GM12878 (cell line): ENCODE data around the gene FIG4. TPM values are rescaled to one million over a fixed set of nuclear protein-coding genes. Genes with fewer than 3 reads are reported as not detected.

Experiments
- ATAC-seq: fragments of 200-7000 bp; cut with Tn5 transposase; 3 replicates; pipeline ENCODE4 v1.9.1; 2020; ENCODE audit warnings: mild to moderate bottlenecking, moderate library complexity
- BruUV-seq: library from RNA; stranded (reverse); fragments of 400-500 nt; replicated peaks from 2 replicates; lab custom pipeline; 2021; lab: Mats Ljungman, UMichigan
- CTCF ChIA-PET: fragments of 300-600 bp; sonication (Branson Sonifier 250); formaldehyde crosslinking; extraction: SDS; loops from one replicate; lab custom pipeline; 2021; ENCODE audit warnings: inconsistent platforms; lab: Yijun Ruan, JAX
- POLR2A ChIA-PET: fragments of 350-600 bp; formaldehyde crosslinking; extraction: SDS; loops from one replicate; lab custom pipeline; 2021; ENCODE audit warnings: inconsistent platforms; lab: Charles Lee
- RAD21 ChIA-PET: fragments of 300-600 bp; sonication (Branson Sonifier 250); formaldehyde crosslinking; loops from one replicate; lab custom pipeline; 2023; ENCODE audit warnings: antibody characterized with exemption; ENCODE audit not compliant: unreplicated experiment; lab: Charles Lee
- SMC1A ChIA-PET: fragments of 300-600 bp; sonication (Branson Sonifier 250); formaldehyde crosslinking; loops from one replicate; lab custom pipeline; 2023; ENCODE audit not compliant: unreplicated experiment, uncharacterized antibody; lab: Charles Lee
- DNase-seq: peaks from one replicate; pipeline ENCODE4 v3.0.0-alpha.2; 2011; ENCODE audit warnings: low read depth, low spot score
- FAIRE-seq: peaks from 3 replicates; lab custom pipeline; 2011; peaks lifted over from hg19 to GRCh38; lab: Jason Lieb, UNC
- H2AFZ ChIP-seq: 2 replicates; pipeline ENCODE4 v1.6.0; 2011; ENCODE audit warnings: low read depth, low read length, control low read depth; ENCODE audit not compliant: control insufficient read depth
- H3K27ac ChIP-seq: 2 replicates; pipeline ENCODE4 v1.5.1; 2011; ENCODE audit warnings: control low read depth; ENCODE audit not compliant: control insufficient read depth, insufficient read depth
- H3K27me3 ChIP-seq, 2 experiments: replicated peaks in 1 of 2; 2 replicates each; pipeline versions ENCODE4 v1.6.0 to v1.6.1; 2011; ENCODE audit warnings: low read length in 1 of 2; ENCODE audit not compliant: control insufficient read depth in 2 of 2, insufficient read depth in 2 of 2
- H3K36me3 ChIP-seq, 2 experiments: 2 replicates each; pipeline ENCODE4 v1.5.1; 2011; ENCODE audit warnings: low read length in 1 of 2; ENCODE audit not compliant: control insufficient read depth in 2 of 2, insufficient read depth in 2 of 2
- H3K4me1 ChIP-seq: 2 replicates; pipeline ENCODE4 v1.6.1; 2011; ENCODE audit warnings: mild to moderate bottlenecking, low read length, moderate library complexity, mixed read lengths; ENCODE audit not compliant: control insufficient read depth, insufficient read depth
- H3K4me2 ChIP-seq: 2 replicates; pipeline ENCODE4 v1.6.0; 2011; ENCODE audit warnings: control low read depth; ENCODE audit not compliant: control insufficient read depth, insufficient read depth
- H3K4me3 ChIP-seq: fragments of 200-600 bp; sonication (generic); 2 replicates; pipeline ENCODE4 v1.5.1; 2016
- H3K79me2 ChIP-seq: 2 replicates; pipeline ENCODE4 v1.6.0; 2011; ENCODE audit warnings: low read length; ENCODE audit not compliant: control insufficient read depth, insufficient read depth
- H3K9ac ChIP-seq: 2 replicates; pipeline ENCODE4 v1.8.0; 2011; ENCODE audit warnings: low read length, control low read depth, mixed read lengths; ENCODE audit not compliant: control insufficient read depth, insufficient read depth
- H3K9me3 ChIP-seq: replicated peaks from 3 replicates; pipeline ENCODE4 v1.5.1; 2011; ENCODE audit warnings: mild to moderate bottlenecking, low read length; ENCODE audit not compliant: control insufficient read depth, insufficient read depth
- H4K20me1 ChIP-seq: 2 replicates; pipeline ENCODE4 v1.6.0; 2011; ENCODE audit not compliant: control insufficient read depth, insufficient read depth
- ATF3 ChIP-seq: IDR thresholded peaks from 2 replicates; pipeline ENCODE4 v1.6.1; 2011; ENCODE audit warnings: low read depth, mild to moderate bottlenecking, low read length, moderate library complexity, borderline replicate concordance; ENCODE audit errors: extremely low read depth
- EED ChIP-seq: sonication (generic); IDR thresholded peaks from 2 replicates; pipeline ENCODE4 v1.6.1; 2016; ENCODE audit warnings: antibody characterized with exemption, low read depth
- EGR1 ChIP-seq, 2 experiments: IDR thresholded peaks; 1 replicate in 1 of 2; 2 replicates in 1 of 2; pipeline ENCODE4 v1.6.1; 2011 to 2012; ENCODE audit warnings: low read depth in 2 of 2, low read length in 2 of 2, borderline replicate concordance in 1 of 2, mild to moderate bottlenecking in 1 of 2, moderate library complexity in 1 of 2
- IRF4 ChIP-seq: IDR thresholded peaks from 2 replicates; pipeline ENCODE4 v1.6.1; 2011; ENCODE audit warnings: low read depth, low read length
- KLF5 ChIP-seq: fragments of 450-650 bp; IDR thresholded peaks from 2 replicates; pipeline ENCODE4 v1.6.1; 2014; ENCODE audit warnings: mild to moderate bottlenecking; ENCODE audit not compliant: partially characterized antibody
- MTA2 ChIP-seq: fragments of 450-650 bp; IDR thresholded peaks from 2 replicates; pipeline ENCODE4 v1.6.1; 2016; ENCODE audit warnings: low read depth, mild to moderate bottlenecking, moderate library complexity
- PAX5 ChIP-seq: IDR thresholded peaks from 2 replicates; pipeline ENCODE4 v1.6.1; 2011; ENCODE audit warnings: low read depth, low read length, borderline replicate concordance
- REST ChIP-seq: IDR thresholded peaks from 2 replicates; pipeline ENCODE4 v1.6.1; 2012; ENCODE audit warnings: mild to moderate bottlenecking, low read depth, low read length
- SKIL ChIP-seq: fragments of 450-650 bp; IDR thresholded peaks from 2 replicates; pipeline ENCODE4 v1.6.1; 2017; ENCODE audit warnings: mild to moderate bottlenecking, low read depth, inconsistent platforms; ENCODE audit not compliant: poor library complexity, severe bottlenecking
- SPI1 ChIP-seq: IDR thresholded peaks from 2 replicates; pipeline ENCODE4 v1.6.1; 2011; ENCODE audit warnings: low read depth, mild to moderate bottlenecking, low read length, moderate library complexity, borderline replicate concordance; ENCODE audit not compliant: insufficient read depth
- SUPT20H ChIP-seq: IDR thresholded peaks from 2 replicates; pipeline ENCODE4 v1.6.1; 2011; ENCODE audit warnings: low read depth, mild to moderate bottlenecking, low read length, moderate library complexity, borderline replicate concordance; ENCODE audit not compliant: control insufficient read depth
- ZNF592 ChIP-seq: fragments of 450-650 bp; IDR thresholded peaks from 2 replicates; pipeline ENCODE4 v1.6.1; 2017; ENCODE audit warnings: mild to moderate bottlenecking, moderate library complexity
- WGBS: methylation state at CpG from one replicate; pipeline ENCODE4 v1.1.6; 2016; ENCODE audit warnings: low lambda C conversion rate; ENCODE audit not compliant: insufficient replicate concordance, insufficient coverage; ENCODE audit errors: missing lambda C conversion rate; 5-methylcytosine and 5-hydroxymethylcytosine counted together
- in situ Hi-C: fragments of 300-500 bp; cut with MboI; formaldehyde crosslinking; loops from 9 replicates; pipeline ENCODE4 v1.14.3; 2018; ENCODE audit warnings: mixed read lengths
- intact Hi-C: fragments of 100-400 bp; cut with micrococcal nuclease; formaldehyde crosslinking; loops from one replicate; pipeline ENCODE4 v1.14.2; 2022; ENCODE audit not compliant: unreplicated experiment
- polyA plus RNA-seq, 11 experiments: library from polyadenylated mRNA; depleted of rRNA in 4 of 11; unstranded in 6 of 11; stranded (reverse) in 5 of 11; fragments of >200 nt; fragmentation: Nextera tagmentation in 4 of 11; fragmentation: Illumina TruSeq in 1 of 11; extraction: Ambion mirVana in 4 of 11; extraction: Trizol in 1 of 11; gene quantifications; 1 replicate in 1 of 11; 2 replicates in 10 of 11; pipeline versions ENCODE4 v1.2.1 to v1.2.3, GENCODE V29; 2011 to 2016; ENCODE audit warnings: inconsistent platforms in 2 of 11, missing spikeins in 2 of 11, low read depth in 1 of 11
- total RNA-seq, 4 experiments: library from RNA; depleted of rRNA in 3 of 4; stranded (reverse); fragments of >200 nt in 3 of 4; fragmentation: Illumina TruSeq in 1 of 4; extraction: Trizol in 1 of 4; gene quantifications; 2 replicates each; pipeline versions ENCODE4 v1.2.1 to v1.2.3, GENCODE V29; 2013 to 2021

The FIG4 gene
- total and polyA plus RNA-seq, 10 of the 15 experiments (the other 5 are each of a cell fraction or from before 2014, with no cell fraction given): 3.8 to 23.2 (median 11.8) TPM

GRCh38 chr6:109717971-109718370 is 26.9 kb downstream of the FIG4 start:
- FAIRE-seq: no peak
- 67% methylated on average over 2 of the region's 2 CpGs for WGBS
- Histone ChIP-seq H3K27me3 (no peaks in the 10 kb centered on the region), H3K4me3 (no peak overlapping the region), H3K4me2 (no peak overlapping the region), H3K9me3 (no peaks in the 10 kb centered on the region), H3K27ac (no peak overlapping the region), H3K36me3 (peaks cover 0 to 1% of the 10 kb centered on the region in 2 experiments; a peak in 2 of 4 replicates), H3K79me2 (no peaks in the 10 kb centered on the region), H3K4me1 (no peaks in the 10 kb centered on the region), H2AFZ (no peak overlapping the region), H3K9ac (no peak overlapping the region), H4K20me1 (no peaks in the 10 kb centered on the region)
- RAD21 ChIA-PET: no interaction called here
- POLR2A ChIA-PET: no interaction called here
- no peak for TF ChIP-seq EED
- TF ChIP-seq ATF3: no peak
- TF ChIP-seq SKIL: no peak
- no peak for TF ChIP-seq KLF5
- TF ChIP-seq EGR1 (IDR thresholded peaks at IDR 0.05; ENCODE audit: borderline replicate concordance in 1 of 2, low read depth in 2 of 2, low read length in 2 of 2): no peak
- no peak for TF ChIP-seq ZNF592
- no peak for TF ChIP-seq REST
- no peak for TF ChIP-seq IRF4
- no peak for TF ChIP-seq PAX5
- TF ChIP-seq SUPT20H: no peak
- TF ChIP-seq MTA2: no peak
- TF ChIP-seq SPI1: no peak
- no peak for ATAC-seq
- in situ Hi-C loops: no loop called here
- CTCF ChIA-PET: interaction anchor here (4.2 to 4.7 kb wide), 2 partner anchors 13 to 15 kb away, joined by 12 to 17 read pairs; no protein-coding TSS in a partner anchor
- no peak for DNase-seq
- SMC1A ChIA-PET: interaction anchor here (4.0 kb wide), 1 partner anchor 322 kb away, joined by 20 read pairs; no protein-coding TSS in a partner anchor
- intact Hi-C loops: no loop called here
- no TSS peak for BruUV-seq
